Kidney capillary endothelial cell (primary cell): ENCODE data around the gene PIGT.

Source experiments
- DNase-seq: peaks from one replicate; pipeline ENCODE4 v3.0.0-alpha.2; 2018; ENCODE audit warnings: low spot score

PIGT gene

GRCh38 chr20:45400346-45401031 lies 15.5 kb upstream of the PIGT start:
- no peak for DNase-seq

DNA sequence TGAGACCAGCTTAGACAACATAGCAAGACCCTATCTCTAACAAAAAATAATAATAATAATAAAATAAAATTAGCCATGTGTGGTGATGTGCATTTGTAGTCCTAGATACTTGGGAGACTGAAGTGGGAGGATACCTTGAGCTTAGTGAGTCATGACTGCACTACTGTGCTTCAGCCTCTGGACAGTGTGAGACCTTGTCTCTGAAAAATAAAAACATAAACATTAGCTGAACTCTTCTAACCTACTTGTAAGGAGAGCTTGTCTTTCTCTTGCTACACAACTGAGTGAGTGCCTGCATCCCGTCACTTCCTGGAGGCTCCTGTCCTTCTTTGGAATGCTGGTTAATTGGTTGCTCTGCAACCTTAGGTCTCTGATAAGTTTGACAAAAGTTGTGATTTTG lies 13.0 kb upstream of the PIGT start:
- DNase-seq: no peak

- no peak for DNase-seq
These were observed 11.5 kb upstream of the PIGT start for GRCh38 chr20:45404438-45404837.

DNA sequence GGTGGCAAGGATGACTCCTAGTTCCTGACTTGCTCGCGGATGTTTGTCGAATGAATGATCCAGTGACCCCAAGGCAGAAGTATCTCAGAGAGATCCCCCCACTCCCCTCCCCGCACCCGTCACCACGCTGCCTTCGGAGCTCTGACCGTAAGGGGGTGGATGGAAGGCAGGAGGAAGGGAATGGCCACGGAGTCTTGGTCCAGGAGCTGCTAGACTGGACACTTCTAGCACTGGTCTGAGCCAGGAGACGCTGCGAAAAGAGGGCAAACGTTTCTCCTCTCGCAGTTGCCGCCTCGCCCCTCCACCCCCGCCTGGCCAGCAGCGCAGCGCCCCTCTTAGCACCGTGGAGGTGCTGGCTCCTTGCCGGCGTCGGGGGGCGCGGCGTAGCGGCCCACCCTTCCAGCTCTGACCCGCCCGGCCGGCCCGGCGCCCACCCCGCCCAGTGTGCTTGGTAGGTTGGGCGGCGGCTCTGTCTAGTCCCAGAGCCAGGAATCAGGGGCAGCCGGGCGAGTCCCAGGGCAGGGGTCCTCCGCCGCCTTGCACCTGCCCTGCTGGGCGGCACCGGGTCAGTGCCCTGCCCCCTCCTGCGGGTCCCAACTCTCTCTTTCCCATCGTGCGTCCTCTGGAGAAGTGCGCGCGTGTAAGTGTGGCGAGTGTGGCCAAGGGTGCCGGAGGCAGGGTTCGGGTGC lies 10.2 kb upstream of the PIGT start:
- no peak for DNase-seq

- no peak for DNase-seq
These were observed 9.5 kb upstream of the PIGT start for GRCh38 chr20:45406260-45407066.

GRCh38 chr20:45407067-45407745 lies 8.7 kb upstream of the PIGT start:
- DNase-seq: no peak

- DNase-seq: no peak
These were observed 7.9 kb upstream of the PIGT start, which contains the start of gene DBNDD2 for GRCh38 chr20:45407783-45408645. TSS of gene DBNDD2 (plus strand) at chr20:45408289. CDS start at chr20:45408468, 179 bp downstream.

- DNase-seq: no peak
These were observed 7.2 kb upstream of the PIGT start for GRCh38 chr20:45408646-45409213.

- no peak for DNase-seq
These were observed 6.2 kb upstream of the PIGT start for GRCh38 chr20:45409521-45410272.

DNA sequence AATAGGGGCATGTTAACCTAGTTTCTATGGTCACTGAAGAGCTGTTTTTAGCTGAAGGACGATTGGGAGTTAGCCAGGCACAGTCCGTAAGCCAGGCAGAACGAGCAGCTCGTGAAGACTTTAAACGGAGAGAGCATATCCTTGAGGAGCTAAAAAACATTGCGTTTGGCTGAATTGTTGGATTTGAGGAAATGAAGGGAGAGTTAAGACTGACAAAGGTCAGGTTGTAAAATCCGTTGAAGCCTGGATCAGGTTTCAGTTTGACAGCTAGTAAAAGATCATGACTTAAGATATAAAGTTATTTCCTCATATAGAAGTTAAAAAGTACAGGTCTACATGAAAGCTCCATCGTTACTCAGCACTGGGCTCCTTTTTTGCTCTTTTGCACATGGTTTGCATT lies 5.1 kb upstream of the PIGT start:
- DNase-seq: no peak

DNA sequence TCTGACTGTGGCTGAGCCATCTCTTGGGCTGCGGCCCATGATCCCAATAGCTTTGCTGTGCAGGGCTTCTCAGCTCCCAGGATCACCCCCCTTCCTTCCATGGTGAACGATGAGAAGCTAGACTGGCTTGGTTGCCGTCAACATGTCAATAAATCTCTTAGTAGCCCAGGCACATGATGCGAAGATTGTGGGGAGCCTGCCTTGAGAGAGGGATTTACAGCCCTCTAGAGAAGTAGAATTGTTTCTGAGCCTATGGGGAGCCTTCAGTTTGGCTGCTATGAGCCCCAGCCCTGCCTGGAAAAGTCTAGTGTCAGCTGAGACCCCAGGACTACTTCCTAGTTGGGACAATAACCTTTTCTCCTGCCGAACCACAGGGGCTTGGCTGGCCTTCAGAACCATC lies 3.3 kb upstream of the PIGT start:
- DNase-seq: no peak

DNA sequence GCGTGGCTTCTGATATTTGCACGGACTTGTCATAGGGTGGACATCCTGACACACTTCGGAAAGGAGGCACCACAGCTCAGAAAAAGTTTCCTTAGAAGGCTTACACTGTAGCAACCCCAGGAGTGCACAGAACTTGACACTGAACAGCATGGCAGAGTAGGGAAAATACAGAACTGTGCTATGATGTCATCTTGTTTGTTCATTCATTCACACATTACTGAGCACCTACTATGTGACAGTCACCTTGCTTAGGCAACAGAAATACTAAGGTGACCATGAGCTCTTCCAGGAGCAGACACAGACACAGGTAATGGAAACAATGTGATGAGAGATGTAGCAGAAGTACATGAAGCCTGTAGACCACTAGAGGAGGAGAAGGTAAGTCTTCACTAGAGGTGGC lies 2.5 kb upstream of the PIGT start:
- no peak for DNase-seq

DNA sequence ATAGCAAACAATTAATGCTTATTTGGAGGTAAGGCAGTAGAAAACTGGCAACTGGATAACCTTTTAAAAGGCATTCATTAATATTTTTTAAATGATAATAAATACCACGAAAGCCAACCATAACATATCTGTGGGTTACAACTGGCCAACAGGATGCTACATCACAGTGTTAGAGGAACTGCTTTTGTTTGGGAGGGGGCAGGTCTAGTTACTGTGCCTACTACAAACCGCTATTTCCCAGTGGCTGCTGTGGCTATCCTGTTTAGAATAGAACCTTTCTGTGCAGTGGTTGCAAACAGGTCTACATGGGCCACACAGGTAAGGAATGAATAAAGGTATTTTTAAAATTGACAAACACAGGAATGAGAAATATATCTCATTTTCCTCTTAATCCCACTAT lies 976 bp downstream of the PIGT start:
- no peak for DNase-seq

DNA sequence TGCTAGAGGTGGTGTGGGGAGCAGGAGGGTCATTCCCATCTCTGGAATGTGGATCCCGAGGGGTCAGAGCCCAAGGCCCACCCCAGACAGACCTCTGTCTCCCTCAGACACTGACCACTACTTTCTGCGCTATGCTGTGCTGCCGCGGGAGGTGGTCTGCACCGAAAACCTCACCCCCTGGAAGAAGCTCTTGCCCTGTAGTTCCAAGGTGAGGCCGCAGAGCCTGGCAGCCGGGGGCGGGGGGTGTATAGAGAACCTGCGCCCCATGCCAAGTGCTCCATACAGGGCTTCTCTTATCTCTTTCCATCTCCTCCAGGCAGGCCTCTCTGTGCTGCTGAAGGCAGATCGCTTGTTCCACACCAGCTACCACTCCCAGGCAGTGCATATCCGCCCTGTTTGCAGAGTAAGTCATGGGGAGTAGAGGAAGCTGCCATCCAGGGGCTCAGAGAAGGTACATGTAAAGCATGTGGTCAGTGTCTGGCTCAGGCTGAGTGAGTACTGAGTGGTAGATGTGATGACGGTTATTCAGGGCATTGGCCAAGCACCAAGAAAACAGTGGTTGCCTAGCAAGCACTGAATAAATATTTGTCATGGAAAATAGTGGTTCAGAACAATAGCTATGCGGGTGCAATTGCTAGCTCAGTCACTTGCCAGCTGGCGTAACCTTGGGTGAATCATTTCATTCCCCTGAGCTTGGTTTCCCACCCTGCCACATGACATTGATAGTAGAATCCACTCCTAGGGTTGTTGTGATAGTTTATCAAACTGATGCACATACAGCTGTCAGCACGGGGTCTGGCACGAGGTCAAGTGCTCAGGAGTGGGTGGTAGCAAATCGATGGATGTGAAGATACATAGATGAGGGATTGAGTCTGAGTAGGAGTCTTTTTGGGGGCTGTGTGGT lies 3.5 kb downstream of the PIGT start:
- peak; percentile 49 for DNase-seq

DNA sequence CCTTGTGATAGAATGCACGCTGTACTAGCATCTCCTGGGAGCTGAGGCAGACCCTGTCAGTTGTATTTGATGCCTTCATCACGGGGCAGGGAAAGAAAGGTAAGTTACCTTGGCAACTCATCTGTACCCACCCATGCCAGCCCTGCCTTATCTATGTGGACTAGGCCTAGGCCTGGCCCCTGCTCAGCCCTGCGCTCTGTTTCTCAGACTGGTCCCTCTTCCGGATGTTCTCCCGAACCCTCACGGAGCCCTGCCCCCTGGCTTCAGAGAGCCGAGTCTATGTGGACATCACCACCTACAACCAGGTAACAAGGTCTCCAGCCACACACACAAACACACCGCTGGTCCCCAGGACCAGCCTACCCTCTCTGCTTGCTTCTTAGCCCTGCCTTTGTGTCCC lies 4.2 kb downstream of the PIGT start:
- DNase-seq: no peak

- no peak for DNase-seq
These were observed 7.8 kb downstream of the PIGT start for GRCh38 chr20:45423700-45424099.

GRCh38 chr20:45425561-45425960 lies 9.6 kb downstream of the PIGT start:
- no peak for DNase-seq

DNA sequence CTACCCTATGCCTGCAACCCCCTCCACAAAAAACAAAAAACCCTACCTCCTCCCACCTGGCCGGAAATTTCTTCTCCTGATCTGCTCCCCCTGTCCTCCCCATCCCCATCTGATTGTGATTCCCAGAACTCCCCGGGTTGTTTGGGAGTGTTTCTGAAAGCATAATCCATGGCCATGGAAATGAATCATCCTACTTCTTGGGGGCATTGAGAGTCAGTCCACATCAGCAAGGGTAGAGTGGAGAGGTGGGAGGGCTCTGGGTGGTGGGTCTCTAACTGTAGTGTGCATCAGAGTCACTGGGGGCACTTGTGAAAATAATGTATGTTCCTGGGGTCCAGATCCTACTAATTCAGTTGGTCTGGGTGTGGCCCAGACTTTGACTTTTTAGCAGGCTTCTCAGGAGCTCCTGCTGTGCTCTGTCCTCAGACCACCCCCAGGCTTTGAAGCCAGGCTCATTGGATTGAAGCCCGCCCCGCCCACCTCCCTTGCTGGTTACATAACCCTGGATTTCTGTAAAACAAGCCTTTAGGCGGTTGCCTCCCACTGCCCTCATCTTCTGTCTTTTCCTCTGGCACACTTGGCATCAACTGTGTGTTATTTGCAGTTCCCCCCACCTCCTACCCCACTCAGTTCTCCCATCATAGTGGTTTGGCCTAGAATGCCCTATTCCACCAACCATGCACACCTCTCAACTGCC lies 10.5 kb downstream of the PIGT start:
- no peak for DNase-seq
